GM19193 (cell line): ENCODE data around the gene ALG5.

Source experiments
- POLR2A ChIP-seq: IDR thresholded peaks from 4 replicates; pipeline ENCODE4 v1.6.1; 2011; ENCODE audit not compliant: insufficient read depth, insufficient read length; ENCODE audit errors: extremely low read depth

Gene ALG5

DNA sequence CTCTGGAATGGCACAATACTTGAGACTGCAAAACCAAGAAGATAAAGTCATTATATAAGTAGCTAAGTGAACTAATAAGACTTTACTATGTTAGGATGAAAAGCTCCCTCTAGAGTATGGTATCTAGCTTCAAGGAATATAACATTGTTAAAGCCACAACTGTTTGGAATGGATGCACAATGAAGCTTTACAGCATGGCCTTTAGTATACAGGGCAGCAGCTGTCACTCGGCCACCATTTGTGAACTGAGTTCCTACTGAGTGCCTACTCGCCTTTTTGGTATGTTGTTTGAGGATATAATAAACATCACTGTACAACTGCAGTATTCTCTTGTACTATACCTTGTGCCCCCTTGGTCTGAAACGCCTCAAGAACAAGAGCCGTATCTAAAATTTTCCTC is 6.8 kb downstream of the ALG5 start:
- TF ChIP-seq POLR2A = no peak

DNA sequence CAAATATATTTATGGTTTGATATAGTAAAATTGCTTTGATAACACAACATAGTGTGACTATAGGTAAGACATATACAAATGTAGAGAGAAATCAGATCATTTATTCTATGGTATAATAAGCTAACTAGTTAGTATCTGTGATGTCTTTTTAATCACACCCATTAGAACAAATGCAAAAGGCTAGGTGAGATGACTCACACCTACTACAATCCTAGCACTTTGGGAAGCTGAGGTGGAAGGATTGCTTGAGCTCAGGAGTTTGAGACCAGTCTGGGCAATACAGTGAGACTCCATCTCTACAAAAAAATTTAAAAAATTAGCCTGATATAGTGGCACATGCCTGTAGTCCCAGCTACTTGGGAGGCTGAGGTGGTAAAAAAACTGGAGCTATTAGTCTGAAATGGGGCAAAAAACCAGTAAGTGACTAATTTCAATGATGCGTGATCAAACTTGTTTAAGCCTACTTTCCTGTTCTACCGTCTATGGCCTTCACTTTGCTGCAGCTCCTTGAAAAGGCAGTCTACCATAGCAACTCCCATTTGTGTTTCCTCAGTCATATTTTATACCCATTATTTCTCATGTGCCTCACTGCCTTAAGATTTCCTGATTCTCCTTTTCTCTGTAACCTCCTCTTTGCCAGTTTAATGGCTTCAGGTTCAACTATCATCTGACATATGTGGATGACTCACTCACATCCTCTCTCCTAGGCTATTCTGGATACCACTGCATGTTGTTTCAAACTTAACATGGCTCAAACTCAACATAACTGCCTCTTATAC is 12.5 kb downstream of the ALG5 start:
- TF ChIP-seq POLR2A = no peak

DNA sequence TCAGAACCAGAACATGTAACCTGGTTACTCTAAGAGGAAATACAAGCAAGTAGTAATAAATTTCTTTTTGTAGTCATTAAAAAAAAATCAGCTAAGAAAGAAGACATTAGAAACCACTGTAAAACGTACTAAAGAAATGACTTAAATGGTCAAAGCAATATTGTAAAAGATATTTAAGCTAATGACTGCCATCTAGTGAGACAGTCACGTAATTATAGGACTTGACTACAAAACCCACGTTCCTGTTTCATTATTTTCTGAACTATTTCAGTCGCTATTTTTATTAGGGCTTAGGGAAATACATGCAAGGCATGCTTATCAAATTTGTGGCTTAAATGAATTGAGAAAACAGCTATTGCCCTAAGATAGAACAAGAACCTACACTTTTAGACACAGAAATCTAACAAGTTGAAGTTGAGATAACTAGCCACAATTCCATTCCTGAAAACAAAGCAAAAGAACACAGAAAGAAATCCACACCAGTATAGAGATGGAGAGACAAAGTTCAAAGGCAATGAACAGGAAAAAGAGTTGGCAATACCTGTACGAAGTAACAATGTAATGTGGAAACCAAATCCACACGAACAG is 17.9 kb downstream of the ALG5 start:
- TF ChIP-seq POLR2A = no peak

DNA sequence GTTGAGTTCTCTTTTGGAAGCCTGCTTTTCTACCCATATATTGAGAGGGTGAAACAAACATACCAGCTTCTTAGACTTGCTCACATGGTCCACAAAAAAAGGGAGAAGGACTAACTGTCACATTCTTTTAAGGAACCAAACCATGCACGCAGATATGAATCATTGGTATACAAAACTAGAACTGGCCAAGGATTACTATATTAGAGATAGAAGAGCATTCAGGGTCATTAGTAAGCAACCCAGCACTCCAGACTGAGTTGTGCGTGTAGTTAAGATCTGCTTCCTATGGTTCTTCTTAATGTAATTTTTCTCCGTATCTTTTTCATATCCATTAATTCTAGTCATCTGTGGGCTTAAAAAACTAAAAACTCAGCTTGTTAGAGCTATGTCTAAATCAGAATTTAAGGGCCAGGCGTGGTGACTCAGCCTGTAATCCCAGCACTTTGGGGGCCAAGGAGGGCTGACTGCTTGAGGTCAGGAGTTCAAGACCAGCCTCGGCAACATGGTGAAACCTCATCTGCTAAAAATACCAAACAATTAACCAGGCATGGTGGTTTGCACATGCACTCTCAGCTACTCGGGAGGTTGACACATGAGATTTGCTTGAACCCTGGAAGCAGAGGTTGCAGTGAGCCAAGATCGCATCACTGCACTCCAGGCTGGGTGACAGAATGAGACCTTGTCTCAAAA is 19.6 kb downstream of the ALG5 start:
- TF ChIP-seq POLR2A = no peak

DNA sequence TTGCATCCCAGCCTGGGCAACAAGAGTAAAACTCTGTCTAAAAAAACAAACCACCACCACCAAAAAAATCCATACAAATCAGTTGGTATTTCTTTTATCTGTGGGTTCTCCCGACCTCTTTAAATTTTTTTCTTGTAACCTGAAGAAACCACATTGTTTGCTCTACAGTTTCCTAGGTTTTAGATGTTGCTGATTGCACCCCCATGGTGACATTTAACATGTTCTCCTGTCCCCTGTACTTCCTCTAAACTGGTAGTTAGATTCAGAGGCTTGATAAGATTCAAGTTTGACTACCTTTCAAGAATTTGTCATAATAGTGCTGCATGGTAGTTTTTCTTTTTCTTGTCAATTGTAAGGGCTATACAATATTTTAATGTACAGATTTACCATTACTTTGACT is 24.0 kb downstream of the ALG5 start:
- TF ChIP-seq POLR2A = no peak

DNA sequence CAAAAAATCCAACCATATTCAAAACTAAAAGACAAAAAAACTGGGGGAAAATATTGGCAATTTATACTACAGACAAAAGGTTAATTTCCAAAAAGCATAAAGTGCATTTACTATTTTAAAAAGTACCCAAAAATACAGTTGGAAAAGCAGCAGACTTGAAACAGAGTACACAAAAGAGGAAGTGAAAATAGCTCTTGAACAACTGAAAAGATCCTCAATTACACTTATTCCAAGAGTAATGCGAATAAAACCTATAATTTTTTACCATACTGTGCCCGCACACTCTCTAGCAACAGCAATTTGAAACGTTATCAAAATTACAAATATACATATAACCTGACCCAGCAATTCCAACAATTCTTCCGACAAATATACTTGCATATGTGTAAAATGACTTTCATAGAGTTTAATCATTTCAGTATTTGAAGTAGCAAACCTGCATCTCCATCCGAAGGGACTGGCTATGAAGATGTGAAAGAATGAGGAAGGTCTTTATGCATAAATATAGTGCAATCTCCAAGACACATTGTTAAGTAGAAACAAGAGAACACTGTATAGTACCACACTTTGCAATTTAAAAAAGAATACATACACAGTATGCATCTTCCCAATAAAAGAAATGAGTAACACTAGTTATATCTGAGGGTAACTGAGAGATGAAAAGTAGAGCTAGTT is 25.4 kb downstream of the ALG5 start:
- no peak for TF ChIP-seq POLR2A

DNA sequence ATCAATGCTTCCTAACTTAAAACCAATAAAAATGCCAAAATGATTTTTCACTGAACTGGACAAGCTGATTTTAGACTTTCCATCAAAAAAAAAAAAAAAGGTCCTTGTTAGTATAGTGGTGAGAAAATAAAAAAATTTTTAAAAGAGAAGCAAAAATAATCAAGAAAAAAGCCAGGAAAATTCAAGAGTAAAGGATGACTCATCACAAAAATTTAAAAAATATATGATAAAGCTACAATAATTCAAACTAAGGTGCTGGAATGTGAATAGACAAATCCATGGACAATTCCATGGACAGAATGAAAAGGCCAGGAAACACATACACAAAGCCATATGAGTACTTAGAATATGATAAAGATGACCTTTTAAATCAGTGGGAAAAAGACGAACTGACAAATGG is 26.1 kb downstream of the ALG5 start:
- TF ChIP-seq POLR2A = no peak

DNA sequence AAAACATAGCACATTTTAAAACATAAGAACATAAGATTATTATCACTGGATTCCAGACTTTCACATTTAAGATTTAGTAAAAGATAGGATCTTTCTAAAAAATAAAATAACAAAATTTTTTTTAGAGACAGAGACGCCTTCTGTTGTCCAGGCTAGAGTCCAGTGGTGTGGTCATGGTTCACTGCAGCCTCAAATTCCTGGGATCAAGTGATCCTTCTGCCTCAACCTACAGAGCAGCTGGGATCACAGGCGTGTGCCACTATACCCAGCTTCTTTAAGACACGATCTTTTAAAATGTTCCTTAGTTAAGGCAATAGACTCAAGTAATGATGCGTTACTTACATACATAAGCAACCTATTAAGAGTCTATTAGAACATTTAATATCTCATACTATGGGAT is 32.7 kb downstream of the ALG5 start:
- TF ChIP-seq POLR2A = no peak

DNA sequence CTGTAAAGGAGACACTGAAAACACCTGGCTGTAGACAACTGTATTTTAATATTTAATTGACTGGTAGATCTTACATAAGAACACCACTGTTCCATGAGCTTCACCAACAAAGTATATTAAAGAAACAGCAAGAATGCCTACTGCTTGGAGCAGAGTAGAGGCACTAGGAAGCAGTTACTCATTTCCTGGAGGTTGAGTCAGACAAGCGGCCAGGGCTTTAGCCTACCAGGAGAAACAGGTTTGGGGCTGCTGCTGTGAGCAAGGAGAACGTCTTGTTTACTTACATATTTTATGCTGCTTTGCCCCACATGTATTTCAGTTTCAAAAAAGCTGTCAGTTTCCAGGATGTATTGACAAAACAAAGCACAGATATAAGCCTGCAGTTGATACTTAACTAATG is 33.4 kb downstream of the ALG5 start:
- no peak for TF ChIP-seq POLR2A

DNA sequence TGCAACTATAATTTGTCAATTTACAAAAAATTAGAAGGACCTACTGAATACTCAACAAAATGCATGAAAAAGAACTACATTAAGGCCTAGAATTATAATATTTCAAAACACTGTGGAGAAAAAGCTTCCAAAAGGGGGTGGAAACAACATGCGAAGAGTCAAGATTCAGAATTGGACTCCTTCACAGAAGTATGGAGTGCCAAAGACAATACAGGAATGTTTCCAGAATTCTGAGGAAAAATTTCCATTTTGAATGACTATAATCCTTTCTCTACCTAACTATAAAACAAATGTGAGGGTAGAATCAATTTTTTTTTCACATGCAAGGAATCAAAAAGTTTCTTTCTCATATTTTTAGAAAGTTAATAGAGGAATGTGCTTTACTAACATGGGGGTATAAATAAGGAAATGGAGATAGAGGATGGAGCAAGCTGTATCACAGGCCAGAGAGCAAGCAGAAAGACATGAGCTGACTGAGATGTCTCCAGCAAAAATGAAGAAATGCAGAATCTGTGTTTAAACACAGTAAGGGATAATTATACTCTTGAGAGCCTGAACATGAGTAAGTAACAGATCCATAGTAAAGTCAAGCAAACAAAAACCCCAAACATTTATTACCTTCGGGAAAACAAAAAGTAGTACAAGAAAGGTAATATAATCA is 39.6 kb downstream of the ALG5 start:
- no peak for TF ChIP-seq POLR2A

DNA sequence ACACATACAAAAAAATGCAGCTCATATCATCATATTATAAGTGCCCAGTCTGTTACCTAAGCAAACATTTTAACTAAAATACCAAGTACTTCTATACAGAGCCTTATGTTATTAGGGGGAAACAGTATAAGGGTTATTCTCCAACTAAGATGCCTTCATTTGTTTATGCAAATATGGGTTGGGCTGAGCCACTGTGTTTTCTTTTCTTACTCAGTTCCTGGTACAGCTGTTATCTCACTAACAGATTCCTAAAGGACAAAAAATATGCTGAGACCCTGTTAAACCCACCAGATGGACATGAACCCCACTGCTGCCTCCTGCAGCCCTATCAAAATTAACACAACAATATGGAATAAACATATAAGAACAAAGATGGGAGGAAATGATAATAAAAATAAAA is 44.6 kb downstream of the ALG5 start:
- no peak for TF ChIP-seq POLR2A

DNA sequence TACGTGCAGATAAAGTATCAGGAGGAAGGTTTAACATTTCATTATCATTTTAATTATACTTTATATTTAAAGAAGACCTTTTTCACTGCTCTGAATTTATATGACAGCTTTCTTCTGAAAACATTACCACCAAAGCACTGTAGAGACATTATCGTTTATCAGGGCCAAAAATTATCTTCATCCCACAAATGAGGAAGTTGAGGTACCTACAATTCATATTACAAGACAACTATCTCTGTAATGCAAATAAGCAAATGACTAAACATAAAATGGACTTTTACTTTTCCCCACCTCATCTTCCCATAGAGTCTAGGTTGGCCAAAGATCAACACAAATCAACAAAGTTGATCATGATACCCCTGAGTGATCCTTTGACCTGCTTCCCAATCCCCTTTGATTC is 48.2 kb downstream of the ALG5 start:
- no peak for TF ChIP-seq POLR2A

DNA sequence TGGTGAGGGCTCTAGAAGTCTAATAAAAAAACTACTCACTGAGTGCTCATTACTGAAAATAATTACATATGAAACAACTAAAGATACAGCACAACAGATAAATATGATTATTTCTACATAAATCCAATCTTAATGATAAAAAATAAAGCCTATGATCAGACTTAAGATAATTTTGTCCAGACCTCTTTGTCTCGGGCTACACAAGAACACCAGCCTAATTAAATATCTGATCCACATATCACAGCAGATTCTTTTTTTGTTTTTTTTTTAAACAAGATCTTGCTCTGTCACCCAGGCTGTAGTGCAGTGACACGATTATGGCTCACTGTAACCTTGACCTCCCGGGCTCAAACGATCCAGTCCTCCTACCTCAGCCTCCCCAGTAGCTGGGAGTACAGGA is 48.8 kb downstream of the ALG5 start:
- TF ChIP-seq POLR2A = no peak

DNA sequence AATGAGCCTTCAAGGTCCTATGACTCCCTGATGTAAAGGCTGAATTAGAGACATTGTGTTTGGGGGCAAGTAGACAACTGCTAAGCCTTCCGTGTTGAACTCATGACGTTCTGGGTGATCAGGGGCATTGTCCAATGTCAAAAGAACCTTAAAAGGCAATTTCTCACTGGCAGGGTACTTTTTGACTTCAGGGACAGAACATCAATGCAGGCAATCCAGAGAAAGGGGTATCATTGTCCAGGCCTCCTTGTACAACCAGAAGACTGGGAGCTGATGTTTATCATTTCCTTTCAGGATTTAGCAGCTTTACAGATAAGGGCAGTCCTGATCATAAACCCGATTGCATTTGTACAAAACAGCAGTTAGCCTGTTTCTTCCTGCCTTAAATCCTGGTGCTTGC is 54.1 kb downstream of the ALG5 start:
- TF ChIP-seq POLR2A = no peak

DNA sequence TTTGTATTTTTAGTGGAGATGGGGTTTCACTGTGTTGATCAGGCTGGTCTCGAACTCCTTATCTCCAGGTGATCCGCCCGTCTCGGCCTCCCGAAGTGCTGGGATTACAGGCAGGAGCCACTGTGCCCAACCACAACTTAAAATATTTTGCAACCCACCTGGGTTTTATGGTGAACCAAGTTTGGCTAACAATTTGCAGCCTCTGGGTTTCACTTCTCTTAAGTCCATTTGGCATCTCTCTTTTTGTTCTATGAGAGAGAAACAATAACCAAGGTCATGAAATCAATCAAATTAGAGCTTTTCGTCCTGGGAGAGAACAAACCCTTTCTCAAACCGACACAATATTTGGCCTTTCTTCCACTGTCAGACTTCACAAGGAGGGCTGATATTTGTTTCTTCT is 73.5 kb downstream of the ALG5 start:
- TF ChIP-seq POLR2A = no peak
